GM19463 (cell line): ENCODE results near the gene TENM4.

Experiments
- ATAC-seq: cut with Tn5 transposase; IDR thresholded peaks from one replicate; pipeline ENCODE4 v1.9.1; 2021; ENCODE audit warnings: mild to moderate bottlenecking, moderate library complexity; ENCODE audit not compliant: unreplicated experiment

Gene TENM4

GRCh38 chr11:78690352-78690987, 750.4 kb downstream of the TENM4 start:
- ATAC-seq: no peak

- ATAC-seq: no peak
Measured at GRCh38 chr11:78689585-78690153, 751.2 kb downstream of the TENM4 start.

DNA sequence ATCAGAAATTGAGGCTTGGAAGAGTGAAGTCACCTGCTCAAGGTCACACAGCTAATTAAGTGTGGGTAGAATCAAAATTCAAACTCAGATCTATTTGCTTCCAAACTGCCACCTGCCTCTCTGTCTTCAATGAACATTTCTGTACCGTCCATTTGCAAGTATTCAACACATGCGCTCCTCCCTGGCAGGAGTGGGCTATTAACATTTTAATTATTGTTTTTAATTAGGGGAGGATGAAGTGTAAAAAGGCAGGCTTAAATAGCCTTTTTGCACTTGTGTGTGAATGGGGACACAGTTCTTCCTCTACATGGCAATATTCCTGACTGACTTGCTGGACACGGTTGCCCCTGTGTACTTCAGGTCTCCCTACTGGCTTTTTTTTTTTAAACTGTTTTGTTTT, 751.7 kb downstream of the TENM4 start:
- ATAC-seq: no peak

GRCh38 chr11:78688460-78688859, 752.4 kb downstream of the TENM4 start:
- ATAC-seq: no peak

GRCh38 chr11:78685156-78685555, 755.7 kb downstream of the TENM4 start:
- no peak for ATAC-seq

DNA sequence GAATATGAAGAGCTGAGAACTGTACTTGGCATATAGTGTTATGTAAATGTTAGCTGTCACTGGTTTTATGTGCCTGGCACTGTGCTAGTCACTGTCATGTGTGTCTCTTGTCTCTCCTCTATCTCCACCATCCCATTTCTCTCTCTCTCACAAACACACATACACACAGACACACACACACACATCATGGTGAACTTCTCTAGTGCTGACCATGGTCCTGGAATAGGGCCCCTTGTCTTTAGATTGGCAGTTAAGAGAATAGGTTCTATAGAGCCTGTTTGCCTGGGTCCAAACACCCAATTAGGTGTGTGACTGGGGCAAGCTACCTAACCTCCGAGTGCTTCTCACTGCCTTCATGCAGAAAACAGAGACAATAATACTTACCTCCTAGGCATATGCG, 756.5 kb downstream of the TENM4 start:
- ATAC-seq: no peak

DNA sequence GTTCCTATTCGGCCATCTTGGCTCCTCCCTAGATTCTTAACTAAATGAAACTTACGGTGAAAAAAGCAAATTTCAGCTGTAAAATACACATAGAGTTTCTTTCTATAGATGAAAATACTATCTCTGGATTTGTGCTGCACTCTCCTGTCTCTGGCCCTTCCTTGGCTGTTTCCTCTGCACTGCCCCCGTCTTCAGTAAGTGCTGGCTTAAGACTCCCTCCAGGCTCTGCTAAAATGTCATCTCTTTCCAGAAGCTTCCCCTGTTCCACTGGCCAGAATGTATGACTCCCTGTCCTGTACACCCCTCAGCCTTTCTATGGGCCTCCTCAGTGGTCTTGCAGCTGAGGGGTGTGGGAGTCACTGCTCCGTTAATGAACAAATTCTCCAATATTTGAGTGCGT, 757.1 kb downstream of the TENM4 start:
- no peak for ATAC-seq

DNA sequence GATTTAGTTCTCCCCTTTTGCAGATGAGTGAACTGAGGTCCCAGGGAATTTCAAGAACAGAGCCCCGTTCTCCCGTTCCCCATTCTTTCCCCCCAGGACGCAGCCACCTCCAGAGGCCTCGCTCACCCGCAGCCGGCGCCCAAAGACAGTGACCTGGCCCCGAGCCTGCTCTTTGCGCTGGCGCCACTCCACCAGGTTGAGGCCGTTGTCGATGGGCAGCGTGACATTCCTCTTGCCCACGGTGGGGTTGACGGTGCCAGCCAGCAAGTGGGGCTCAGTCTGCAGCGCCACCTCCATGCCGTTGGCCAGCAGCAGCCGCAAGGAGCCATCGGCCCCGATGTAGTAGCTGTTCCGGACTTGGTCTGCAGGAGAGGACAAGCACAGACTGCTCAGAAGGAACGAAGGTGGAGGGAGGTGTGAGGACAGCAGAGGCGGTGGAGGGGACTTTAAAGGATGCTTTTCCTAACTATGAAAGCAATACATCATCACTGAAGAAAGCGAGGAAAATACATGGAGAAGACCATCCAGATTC, 764.7 kb downstream of the TENM4 start:
- ATAC-seq: no peak

GRCh38 chr11:78672850-78673620, 767.8 kb downstream of the TENM4 start:
- no peak for ATAC-seq

- ATAC-seq: no peak
Measured at GRCh38 chr11:78669249-78669648, 771.6 kb downstream of the TENM4 start.

- no peak for ATAC-seq
Measured at GRCh38 chr11:78667461-78667860, 773.4 kb downstream of the TENM4 start.

DNA sequence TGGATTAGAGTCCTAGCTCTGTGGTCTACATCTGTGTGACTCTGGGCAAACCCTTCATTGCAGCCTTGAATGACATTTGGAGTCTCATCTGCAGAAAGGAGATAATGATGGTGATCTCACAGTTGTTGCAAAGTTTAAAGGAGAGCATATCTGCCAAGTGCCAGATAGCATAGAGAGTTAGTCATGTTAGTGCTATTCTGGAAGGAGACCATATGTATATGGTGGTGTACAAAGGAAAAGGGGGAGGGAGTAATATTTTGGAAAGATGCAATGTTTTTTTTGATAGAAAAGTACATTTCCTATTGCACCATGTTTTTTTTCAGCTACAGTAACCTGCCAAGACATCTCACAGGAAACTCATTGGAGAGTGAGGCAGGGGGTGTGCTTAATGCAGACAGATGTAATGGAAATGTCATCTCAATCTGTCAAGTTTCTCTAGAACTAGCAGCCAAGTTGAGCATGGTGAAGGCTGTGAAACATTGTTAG, 774.1 kb downstream of the TENM4 start:
- no peak for ATAC-seq

DNA sequence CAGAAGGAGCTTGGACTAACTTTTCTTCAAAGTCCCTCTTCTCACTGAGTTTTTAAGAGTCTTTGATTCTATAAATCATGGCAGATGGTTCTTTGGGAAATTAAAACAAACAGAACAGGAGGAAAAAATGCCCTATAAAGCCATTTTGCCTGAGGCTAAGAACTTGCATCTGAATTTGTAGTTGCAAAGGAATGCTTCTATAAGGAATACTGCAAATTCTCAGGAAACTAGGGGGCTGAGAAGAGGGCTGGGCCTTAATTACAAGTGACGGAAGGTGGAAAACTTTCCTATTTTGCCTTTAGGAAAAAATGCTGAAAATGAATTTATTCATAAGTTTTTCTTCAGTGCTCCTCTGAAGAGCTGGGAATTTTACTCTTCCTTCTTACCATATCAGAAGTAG, 776.2 kb downstream of the TENM4 start:
- ATAC-seq: no peak

DNA sequence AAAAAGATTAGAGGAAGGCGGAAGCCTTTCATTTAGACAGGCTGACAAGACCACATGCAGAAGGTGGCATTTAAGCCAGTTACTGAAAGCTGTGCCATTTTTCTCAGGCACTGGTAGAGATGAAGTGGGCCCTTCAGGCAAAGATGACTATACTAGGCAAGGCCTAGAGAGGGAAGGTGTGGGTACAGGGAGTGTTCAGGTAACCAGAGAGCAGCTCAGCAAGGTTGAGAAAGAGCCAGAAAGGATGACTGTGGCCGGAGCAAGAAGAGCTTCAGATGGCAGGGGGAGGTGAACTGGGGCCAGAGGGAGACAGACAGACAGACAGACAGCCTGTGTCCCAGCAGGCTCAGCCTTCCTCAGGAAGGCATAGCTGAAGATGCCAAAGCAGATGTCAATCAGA, 778.0 kb downstream of the TENM4 start:
- no peak for ATAC-seq

GRCh38 chr11:78660471-78660870, 780.4 kb downstream of the TENM4 start:
- no peak for ATAC-seq

DNA sequence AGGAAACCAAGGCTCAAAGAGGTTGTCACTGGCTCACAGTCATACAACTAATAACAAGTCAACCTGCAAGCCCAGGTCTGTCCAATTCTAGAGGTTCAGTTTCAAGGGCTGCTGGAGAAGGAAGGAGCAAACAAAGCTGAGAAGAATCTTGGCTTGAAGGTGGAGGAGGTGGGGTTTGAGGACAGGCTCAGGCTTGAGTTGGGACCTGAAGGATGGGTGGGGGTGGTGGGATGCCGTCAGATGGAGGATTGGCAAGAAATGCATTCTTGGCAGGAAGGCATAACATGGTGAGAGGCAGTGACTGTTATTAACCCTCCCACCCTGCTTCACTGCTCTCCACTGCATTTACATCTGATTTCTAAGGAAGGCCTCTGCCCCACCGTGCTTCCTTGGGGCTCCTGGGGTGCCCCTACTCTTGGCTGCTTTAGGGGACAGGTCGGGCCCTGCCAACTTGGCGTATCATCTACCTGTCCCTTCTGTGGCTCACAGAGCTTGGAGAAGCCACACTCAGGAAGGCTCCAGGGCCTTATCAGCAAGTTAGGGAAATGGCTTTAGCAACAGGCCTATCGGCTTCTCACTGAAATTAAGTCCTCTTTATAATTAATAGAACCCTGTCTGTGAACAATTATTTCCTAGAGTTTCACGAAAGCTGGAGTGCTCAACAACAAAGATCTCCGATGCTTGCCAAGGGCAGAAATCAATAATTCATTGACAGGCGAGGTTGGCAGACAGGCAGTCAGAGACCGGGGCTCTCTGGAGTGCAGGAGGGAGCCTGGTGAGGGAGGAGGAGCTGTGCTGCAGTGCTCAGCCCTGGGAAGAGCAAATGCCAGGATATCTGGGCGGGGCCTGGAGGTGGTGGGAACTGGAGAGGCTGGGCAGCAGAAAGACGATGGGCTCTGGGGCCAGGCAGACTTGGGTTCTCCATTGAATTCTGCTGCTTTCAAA, 781.2 kb downstream of the TENM4 start:
- no peak for ATAC-seq

DNA sequence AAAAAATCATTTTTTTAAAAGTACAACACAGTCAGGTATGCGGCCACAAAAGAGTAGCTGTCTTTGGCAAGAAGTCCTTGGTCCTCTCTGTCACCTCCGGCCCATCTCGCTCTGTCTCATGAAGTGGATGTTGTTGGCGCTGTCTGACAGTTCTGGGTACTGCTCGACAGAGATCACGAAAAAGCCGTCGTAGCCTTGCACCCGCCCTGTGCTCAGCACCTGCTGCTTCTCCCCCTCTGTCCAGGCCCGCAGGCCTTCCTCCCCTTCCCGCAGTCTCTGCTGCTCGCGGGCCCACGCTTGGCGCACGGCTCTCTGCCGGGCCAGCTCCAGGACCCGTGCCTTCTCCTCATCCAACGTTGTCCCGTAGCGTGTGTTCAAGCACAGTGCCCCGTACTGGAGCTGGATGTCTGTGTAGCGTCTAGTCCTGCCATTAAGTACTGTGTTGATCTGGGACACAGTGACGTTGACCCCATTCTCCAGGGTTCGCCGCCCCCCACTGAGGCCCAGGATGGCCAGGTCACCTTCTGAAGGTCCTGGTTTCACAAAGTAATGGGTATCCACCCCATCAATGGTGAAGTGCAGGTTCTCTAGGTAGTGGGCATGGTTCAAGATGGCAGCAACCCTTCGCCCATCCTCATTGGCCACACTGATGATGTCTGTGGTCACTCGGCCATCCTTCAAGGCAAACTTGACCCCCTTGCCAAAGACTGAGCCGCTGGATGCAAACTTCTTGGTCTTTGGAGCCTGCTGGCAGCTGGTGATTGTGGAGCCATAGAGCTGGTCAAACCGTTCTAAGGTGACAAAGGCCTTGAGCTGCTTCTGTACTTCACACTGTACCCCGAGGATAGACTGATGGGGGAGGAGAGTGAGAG, 782.6 kb downstream of the TENM4 start:
- ATAC-seq: no peak

DNA sequence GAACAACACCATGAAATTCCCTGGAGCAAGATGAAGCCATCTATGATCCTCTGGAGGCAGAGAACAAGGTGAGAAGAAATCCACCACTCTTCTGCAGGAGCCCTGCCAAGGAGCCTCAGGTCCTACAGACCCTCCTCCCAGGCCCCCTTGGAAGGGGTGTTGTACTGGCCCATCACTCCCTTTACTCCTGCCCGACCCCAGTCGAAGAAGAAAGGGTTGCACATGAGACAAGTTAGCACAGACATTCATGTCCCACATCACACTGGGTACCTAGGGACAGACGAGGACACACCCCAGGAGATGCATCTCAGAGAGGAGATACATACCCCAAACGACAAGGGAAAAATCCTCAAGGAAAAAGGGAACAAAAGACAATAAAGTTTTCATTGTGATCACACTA, 783.4 kb downstream of the TENM4 start:
- no peak for ATAC-seq

DNA sequence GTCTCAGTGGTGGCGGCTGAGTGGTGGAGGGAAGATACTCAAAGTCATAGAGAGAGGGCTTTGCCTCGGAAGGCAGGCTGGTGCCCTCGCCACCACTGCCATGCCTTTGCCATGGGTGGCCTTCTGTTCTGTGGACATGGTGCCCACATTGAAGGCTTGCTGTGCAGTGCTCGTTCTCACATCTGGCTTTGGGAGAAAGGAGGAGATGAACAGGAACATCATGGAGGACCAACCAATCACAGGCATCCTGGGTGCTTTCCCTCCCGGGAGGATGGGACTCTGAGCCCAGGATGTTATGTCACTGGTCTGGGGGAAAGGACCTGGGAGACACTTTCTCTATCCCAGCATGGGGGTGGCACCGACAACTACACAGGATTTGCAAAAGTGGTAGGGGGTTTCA, 783.8 kb downstream of the TENM4 start:
- no peak for ATAC-seq

DNA sequence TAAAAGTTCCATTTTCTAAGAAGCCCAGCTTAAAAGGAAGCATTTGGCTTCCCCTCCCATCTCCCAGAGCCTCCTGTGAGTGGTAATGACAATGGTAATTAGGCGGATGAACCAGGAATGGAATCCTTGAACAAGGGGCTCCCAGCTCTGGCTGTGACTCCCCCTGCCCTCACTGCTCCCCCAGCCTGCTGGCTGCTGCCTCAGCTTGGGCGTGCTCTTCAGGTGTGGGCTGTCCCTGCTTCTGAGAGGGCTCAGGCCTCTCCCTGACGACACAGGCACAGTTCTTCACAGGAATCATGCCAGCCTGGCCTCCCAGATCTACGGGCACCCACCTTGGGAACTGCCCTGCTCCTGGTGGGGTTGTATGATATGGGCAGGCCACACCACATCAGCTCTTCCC, 784.5 kb downstream of the TENM4 start:
- no peak for ATAC-seq
